ENCODE measurements around the gene PLEKHM3. TPM values are rescaled to one million over a fixed set of nuclear protein-coding genes. Genes with fewer than 3 reads are reported as not detected.

Gene PLEKHM3
- total RNA-seq, 4 donors from 2014 or later, result 14.9 to 28.3 (median 21.0) TPM

GRCh38 chr2:207855591-207855990 is 169.7 kb downstream of the PLEKHM3 start:
- Histone ChIP-seq H3K4me3 (no peak overlapping the region), H3K36me3 (peaks cover 9% of the 10 kb centered on the region), H3K9me3 (no peaks in the 10 kb centered on the region), H3K27ac (no peak overlapping the region), H3K4me1 (no peaks in the 10 kb centered on the region), H3K27me3 (no peaks in the 10 kb centered on the region)
- WGBS, result 88% methylated on average over 3 of the region's 3 CpGs
- TF ChIP-seq CTCF (IDR thresholded peaks at IDR 0.05) (no peak), EP300 (IDR thresholded peaks at IDR 0.05) (no peak), POLR2A (IDR thresholded peaks at IDR 0.05) (no peak), POLR2AphosphoS5 (IDR thresholded peaks at IDR 0.05) (no peak)
- no peak for DNase-seq (ENCODE audit: low spot score in 2 of 2)

DNA sequence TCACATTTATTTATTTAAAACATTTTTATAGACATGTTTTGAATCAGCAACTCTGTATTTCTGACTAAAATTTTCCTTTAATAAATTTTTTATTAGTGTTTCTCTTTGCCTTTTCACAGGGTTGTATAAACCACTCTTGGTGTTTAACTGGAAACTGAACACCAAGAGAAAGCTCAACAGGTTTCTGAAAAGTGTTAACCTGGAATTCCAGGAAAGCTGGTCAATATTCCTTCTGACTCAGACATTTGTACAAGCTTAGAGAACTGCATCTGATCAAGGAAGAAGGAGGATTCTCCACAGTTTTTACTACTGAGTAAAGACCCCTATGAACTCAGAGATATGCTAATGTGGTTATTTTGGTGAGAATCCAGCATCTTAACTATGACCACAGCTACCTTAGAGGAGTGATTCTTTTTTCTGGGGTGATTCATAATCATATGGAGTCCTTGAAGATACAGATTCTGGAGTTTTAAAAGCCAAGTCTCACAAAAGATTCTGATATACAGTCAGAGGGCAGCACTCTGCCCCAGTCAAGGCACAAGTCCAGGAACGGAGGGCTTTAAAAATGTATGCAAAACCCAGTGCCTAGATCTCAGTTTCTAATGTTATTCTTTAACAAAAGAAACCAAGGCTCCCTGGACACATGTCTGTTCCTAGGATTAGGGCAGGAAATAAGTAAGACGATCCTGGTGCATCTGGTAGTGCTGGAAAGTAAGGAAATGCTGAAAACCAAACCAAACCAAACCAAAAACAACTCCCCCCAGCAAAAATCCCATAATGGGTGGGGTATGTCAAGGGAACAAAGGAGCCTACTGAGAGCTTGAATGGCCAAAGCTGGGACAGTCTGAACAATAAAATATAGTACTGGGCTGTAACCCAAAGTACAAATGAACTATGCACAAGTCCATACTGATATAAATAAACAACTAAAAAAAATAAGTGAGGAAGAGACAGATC is 170.6 kb downstream of the PLEKHM3 start:
- Histone ChIP-seq H3K27ac (no peak overlapping the region), H3K27me3 (no peaks in the 10 kb centered on the region), H3K9me3 (no peaks in the 10 kb centered on the region), H3K36me3 (peaks cover 3% of the 10 kb centered on the region), H3K4me1 (no peaks in the 10 kb centered on the region), H3K4me3 (no peak overlapping the region)
- TF ChIP-seq CTCF (IDR thresholded peaks at IDR 0.05), result no peak
- no peak for TF ChIP-seq POLR2AphosphoS5 (IDR thresholded peaks at IDR 0.05)
- no peak for TF ChIP-seq POLR2A (IDR thresholded peaks at IDR 0.05)
- TF ChIP-seq EP300 (IDR thresholded peaks at IDR 0.05), result no peak
- WGBS, result 62% methylated on average over 2 of the region's 2 CpGs
- DNase-seq (ENCODE audit: low spot score in 2 of 2), result no peak

GRCh38 chr2:207852791-207853190 is 172.5 kb downstream of the PLEKHM3 start:
- WGBS, result 95% methylated on average over 3 of the region's 3 CpGs
- no peak overlapping the region for H3K27ac ChIP-seq
- no peaks in the 10 kb centered on the region for H3K27me3 ChIP-seq
- no peak for DNase-seq (ENCODE audit: low spot score in 2 of 2)
- H3K9me3 ChIP-seq, result no peaks in the 10 kb centered on the region
- H3K4me3 ChIP-seq, result no peak overlapping the region
- H3K4me1 ChIP-seq, result no peaks in the 10 kb centered on the region
- TF ChIP-seq POLR2A (IDR thresholded peaks at IDR 0.05) (no peak), CTCF (IDR thresholded peaks at IDR 0.05) (no peak), POLR2AphosphoS5 (IDR thresholded peaks at IDR 0.05) (no peak), EP300 (IDR thresholded peaks at IDR 0.05) (no peak)
- H3K36me3 ChIP-seq, result no peaks in the 10 kb centered on the region

DNA sequence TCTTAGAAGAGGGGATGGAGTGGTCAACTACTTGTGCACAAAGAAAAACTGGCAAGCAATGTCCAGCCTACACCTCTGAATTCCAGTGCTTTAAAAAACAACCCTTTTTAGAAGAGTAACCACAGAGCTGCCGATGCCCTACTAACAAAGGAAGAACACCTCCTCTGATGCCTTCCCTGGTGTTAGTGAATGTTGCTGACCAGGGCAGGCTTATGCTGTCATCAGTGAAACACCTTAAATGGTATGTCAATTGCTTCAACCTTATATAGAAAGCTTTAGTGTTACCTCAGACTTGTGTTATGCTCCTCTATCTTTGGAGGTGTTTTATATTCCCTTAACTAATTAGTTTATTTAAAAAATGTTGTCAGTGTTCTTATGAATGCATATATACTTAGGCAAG is 175.9 kb downstream of the PLEKHM3 start:
- Histone ChIP-seq H3K27ac (no peak overlapping the region), H3K9me3 (no peaks in the 10 kb centered on the region), H3K36me3 (no peaks in the 10 kb centered on the region), H3K4me1 (peaks cover 7% of the 10 kb centered on the region), H3K4me3 (no peak overlapping the region), H3K27me3 (no peaks in the 10 kb centered on the region)
- WGBS, result 89% methylated on average over 1 of the region's 1 CpG
- no peak for TF ChIP-seq CTCF (IDR thresholded peaks at IDR 0.05)
- DNase-seq (ENCODE audit: low spot score in 2 of 2), result no peak

- Histone ChIP-seq H3K27ac (no peak overlapping the region), H3K4me1 (peaks cover 7% of the 10 kb centered on the region), H3K9me3 (no peaks in the 10 kb centered on the region), H3K4me3 (no peak overlapping the region), H3K27me3 (no peaks in the 10 kb centered on the region), H3K36me3 (no peaks in the 10 kb centered on the region)
- WGBS, result 80% methylated on average over 4 of the region's 4 CpGs
- TF ChIP-seq POLR2AphosphoS5 (IDR thresholded peaks at IDR 0.05) (no peak), POLR2A (IDR thresholded peaks at IDR 0.05) (no peak), CTCF (IDR thresholded peaks at IDR 0.05) (no peak), EP300 (IDR thresholded peaks at IDR 0.05) (no peak)
- no peak for DNase-seq (ENCODE audit: low spot score in 2 of 2)
Observed at GRCh38 chr2:207848545-207848928, 176.8 kb downstream of the PLEKHM3 start.
